Activated CD8-positive, alpha-beta memory T cell treated with anti-CD3 and anti-CD28 coated beads for 48 hours (primary cell): ENCODE results near the gene ANKRD30A.
"Not testable (repeated sequence)": the region's sequence is repeated elsewhere in the genome, so short reads cannot be mapped to it uniquely, and the experiment has no call there.

Experiments used
- DNase-seq, 3 experiments: peaks; one replicate each; pipeline ENCODE4 v3.0.0-alpha.2; 2020; ENCODE audit warnings: low read depth in 2 of 3, low spot score in 2 of 3

The ANKRD30A gene

GRCh38 chr10:37125191-37125732 lies at the start of gene ANKRD30A:
Gene ANKRD30A, plus strand, starts transcription at chr10:37125598. Its CDS starts 190 bp downstream, at chr10:37125788.
- no peak for DNase-seq

- DNase-seq, result not testable (repeated sequence)
Observed at GRCh38 chr10:37076083-37076482, 49.3 kb upstream of the ANKRD30A start.

GRCh38 chr10:37095792-37096573 lies 29.4 kb upstream of the ANKRD30A start:
- DNase-seq, result no peak

- DNase-seq, result no peak
Observed at GRCh38 chr10:37101261-37101660, 24.1 kb upstream of the ANKRD30A start.

GRCh38 chr10:37109000-37109399 lies 16.4 kb upstream of the ANKRD30A start:
- DNase-seq, result no peak

GRCh38 chr10:37124532-37124931 lies 866 bp upstream of the ANKRD30A start:
- no peak for DNase-seq

GRCh38 chr10:37125921-37126320 lies 523 bp downstream of the ANKRD30A start:
- DNase-seq, result no peak

GRCh38 chr10:37146443-37146842 lies 21.0 kb downstream of the ANKRD30A start:
- DNase-seq, result no peak

GRCh38 chr10:37162430-37162829 lies 37.0 kb downstream of the ANKRD30A start:
- not testable (repeated sequence) for DNase-seq

GRCh38 chr10:37171945-37172344 lies 46.5 kb downstream of the ANKRD30A start:
- not testable (repeated sequence) for DNase-seq

GRCh38 chr10:37178296-37178695 lies 52.9 kb downstream of the ANKRD30A start:
- not testable (repeated sequence) for DNase-seq

GRCh38 chr10:37182719-37183118 lies 57.3 kb downstream of the ANKRD30A start:
- not testable (repeated sequence) for DNase-seq

- DNase-seq, result no peak
Observed at GRCh38 chr10:37206132-37206531, 80.7 kb downstream of the ANKRD30A start.

GRCh38 chr10:37220866-37221265 lies 95.5 kb downstream of the ANKRD30A start:
- DNase-seq, result no peak

- no peak for DNase-seq
Observed at GRCh38 chr10:37222046-37222445, 96.6 kb downstream of the ANKRD30A start.

- DNase-seq, result no peak
Observed at GRCh38 chr10:37225163-37225562, 99.8 kb downstream of the ANKRD30A start.

- DNase-seq, result no peak
Observed at GRCh38 chr10:37226524-37226923, 101.1 kb downstream of the ANKRD30A start.

GRCh38 chr10:37234692-37235091 lies 109.3 kb downstream of the ANKRD30A start:
- DNase-seq, result no peak

- DNase-seq, result no peak
Observed at GRCh38 chr10:37236093-37236492, 110.7 kb downstream of the ANKRD30A start.

- DNase-seq, result no peak
Observed at GRCh38 chr10:37240223-37240622, 114.8 kb downstream of the ANKRD30A start.

GRCh38 chr10:37246637-37247036 lies 121.2 kb downstream of the ANKRD30A start:
- DNase-seq, result no peak

GRCh38 chr10:37255837-37256236 lies 130.4 kb downstream of the ANKRD30A start:
- DNase-seq, result not testable (repeated sequence)

- DNase-seq, result no peak
Observed at GRCh38 chr10:37263304-37263703, 137.9 kb downstream of the ANKRD30A start.
